BJ (cell line): ENCODE data around the gene NPY4R. TPM values are rescaled to one million over a fixed set of nuclear protein-coding genes. Genes with fewer than 3 reads are reported as not detected.
"Not testable (repeated sequence)": the region's sequence is repeated elsewhere in the genome, so short reads cannot be mapped to it uniquely, and the experiment has no call there.

Source experiments
- CTCF ChIA-PET: fragments of 350-600 bp; formaldehyde crosslinking; extraction: SDS; loops from one replicate; lab custom pipeline; 2021; ENCODE audit warnings: antibody characterized with exemption, inconsistent platforms; lab: Yijun Ruan, JAX
- POLR2A ChIA-PET: fragments of 300-600 bp; sonication (Branson Sonifier 250); formaldehyde crosslinking; extraction: SDS; loops from one replicate; lab custom pipeline; 2021; ENCODE audit warnings: antibody characterized with exemption; lab: Charles Lee
- DNase-seq: peaks from one replicate; pipeline ENCODE4 v3.0.0-alpha.2; 2011; ENCODE audit warnings: low read depth
- H3K27me3 ChIP-seq: 2 replicates; pipeline ENCODE4 v1.6.0; 2011; ENCODE audit warnings: low read length; ENCODE audit not compliant: control insufficient read depth, insufficient read depth
- H3K36me3 ChIP-seq: 2 replicates; pipeline ENCODE4 v1.5.1; 2011; ENCODE audit warnings: low read length; ENCODE audit not compliant: control insufficient read depth, insufficient read depth
- H3K4me3 ChIP-seq: 2 replicates; pipeline ENCODE4 v1.5.1; 2011; ENCODE audit warnings: low read depth, mild to moderate bottlenecking, control low read depth, low read length
- polyA plus RNA-seq: library from polyadenylated mRNA; depleted of rRNA; stranded (reverse); fragments of >200 nt; gene quantifications from 2 replicates; pipeline ENCODE4 v1.2.3, GENCODE V29; 2011

The NPY4R gene
- polyA plus RNA-seq, 1 experiment = 0.21 TPM

DNA sequence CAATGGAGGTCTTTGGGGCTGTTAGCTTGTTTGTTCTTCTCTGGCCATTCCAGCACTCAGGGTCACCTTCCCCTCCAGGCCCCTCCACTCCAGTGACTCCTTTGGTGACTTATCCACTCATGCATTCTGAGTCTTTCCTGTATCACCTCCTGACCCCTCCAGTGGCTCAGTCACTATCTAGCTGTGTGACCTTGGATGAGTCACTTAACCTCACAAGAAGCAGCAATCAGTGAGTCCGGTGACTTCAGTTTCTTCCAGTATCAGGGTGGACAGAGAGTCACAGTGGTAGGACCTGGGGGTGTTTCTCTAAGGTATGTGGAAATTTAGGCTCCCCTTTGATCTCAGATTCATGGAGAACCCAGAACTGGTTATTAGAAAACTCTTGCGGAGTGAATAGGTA lies 9.8 kb downstream of the NPY4R start:
- H3K27me3 ChIP-seq, POLR2A ChIA-PET, CTCF ChIA-PET: not testable (repeated sequence)

DNA sequence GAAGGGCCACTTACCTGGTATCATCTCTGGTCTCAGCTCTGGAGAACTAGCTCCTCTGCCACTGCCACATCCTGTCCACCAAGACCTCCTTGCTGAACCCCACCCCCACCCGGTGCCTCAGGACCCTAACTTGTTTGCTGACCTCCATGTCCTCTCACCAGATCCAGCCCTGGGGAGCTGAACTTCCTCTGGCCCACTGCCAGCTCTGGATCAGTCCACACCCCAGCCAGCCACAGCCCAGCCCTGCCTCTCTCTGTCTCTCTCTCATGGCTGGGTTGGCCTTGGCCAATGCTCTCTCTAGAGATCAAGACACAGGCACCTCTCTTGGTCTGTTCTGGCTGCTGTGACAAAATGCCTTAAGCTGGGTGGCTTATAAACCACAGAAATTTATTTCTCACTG lies 14.4 kb downstream of the NPY4R start:
- POLR2A ChIA-PET, CTCF ChIA-PET: not testable (repeated sequence)

More for the DNA sequence above, 9.8 kb downstream of the NPY4R start:
- not testable (repeated sequence) for H3K36me3 ChIP-seq, H3K4me3 ChIP-seq, DNase-seq

DNA sequence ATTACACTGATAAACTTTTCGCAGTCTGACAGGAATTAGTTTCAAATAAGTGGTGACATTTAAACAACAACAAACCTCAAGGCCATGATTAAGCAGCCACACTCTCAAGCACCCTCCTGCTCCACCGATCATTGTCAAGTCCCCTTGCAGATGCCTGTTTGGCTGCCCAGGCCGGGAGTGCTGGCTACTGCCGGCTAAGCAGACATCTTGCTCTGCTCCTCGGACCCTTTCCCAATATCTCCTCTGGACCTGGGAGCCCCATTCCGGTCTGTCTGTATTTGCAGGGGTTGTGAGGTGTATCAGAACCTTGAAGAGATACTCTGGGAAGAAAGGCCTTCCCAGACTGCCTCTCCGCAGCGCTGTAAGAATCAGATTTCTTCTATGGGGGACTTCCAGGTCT lies 14.9 kb downstream of the NPY4R start:
- H3K4me3 ChIP-seq, DNase-seq, POLR2A ChIA-PET, CTCF ChIA-PET, H3K36me3 ChIP-seq, H3K27me3 ChIP-seq: not testable (repeated sequence)

More for the DNA sequence above, 14.4 kb downstream of the NPY4R start:
- not testable (repeated sequence) for H3K27me3 ChIP-seq, H3K4me3 ChIP-seq, DNase-seq, H3K36me3 ChIP-seq

DNA sequence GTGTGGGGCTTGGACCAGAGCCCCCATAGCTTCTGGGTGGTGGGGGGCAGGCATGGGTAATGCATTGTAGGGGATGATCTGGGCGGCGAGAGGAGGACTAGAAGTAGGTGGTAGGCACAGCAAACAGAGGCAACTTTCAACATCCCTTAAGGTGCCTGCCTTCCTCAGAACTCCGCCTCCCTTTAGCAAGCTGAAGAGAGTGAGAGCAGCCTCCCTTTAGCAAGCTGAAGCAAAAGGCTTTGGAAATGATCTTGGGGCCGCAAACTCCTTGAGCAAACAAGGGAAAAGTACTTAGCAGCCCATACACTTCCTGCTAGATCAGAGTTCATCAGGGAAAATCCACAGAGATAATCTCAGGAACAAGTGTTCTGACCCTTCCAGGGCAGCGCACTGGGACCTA lies 18.3 kb downstream of the NPY4R start:
- H3K36me3 ChIP-seq, H3K27me3 ChIP-seq, DNase-seq, POLR2A ChIA-PET, CTCF ChIA-PET, H3K4me3 ChIP-seq: not testable (repeated sequence)

DNA sequence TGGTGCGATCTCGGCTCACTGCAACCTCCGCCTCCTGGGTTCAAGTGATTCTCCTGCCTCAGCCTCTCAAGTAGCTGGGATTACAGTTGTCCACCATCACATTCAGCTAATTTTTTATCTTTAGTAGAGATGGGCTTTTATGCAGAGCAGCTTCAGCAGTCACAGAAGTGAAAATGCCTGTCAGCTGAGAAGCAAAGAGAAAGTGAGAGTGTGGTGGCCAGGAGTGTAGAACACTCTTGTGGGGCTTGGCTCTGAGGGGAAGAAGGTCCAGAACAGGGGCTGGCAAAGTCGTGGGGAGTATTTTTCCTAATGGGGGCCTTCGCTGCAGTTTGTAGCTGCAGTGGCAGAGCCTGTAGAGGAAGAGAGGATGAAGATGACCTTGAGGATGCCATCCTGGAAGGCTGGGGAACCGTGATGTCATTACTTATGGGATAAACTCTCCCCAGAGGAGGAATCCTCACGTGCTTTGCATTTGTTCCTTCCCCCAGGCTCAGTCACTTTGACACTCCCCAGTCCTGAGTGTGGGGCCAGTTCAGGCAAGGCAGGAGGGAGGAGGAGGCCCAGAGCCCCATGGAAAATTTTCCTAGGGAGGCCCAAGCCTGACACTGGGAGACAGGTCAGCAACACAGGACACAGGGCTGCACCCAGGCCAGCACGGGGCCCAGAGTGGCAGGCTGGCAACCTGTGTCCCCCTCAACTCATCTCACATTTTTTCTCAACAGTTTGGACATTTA lies 20.2 kb downstream of the NPY4R start:
- CTCF ChIA-PET, POLR2A ChIA-PET, DNase-seq: not testable (repeated sequence)

DNA sequence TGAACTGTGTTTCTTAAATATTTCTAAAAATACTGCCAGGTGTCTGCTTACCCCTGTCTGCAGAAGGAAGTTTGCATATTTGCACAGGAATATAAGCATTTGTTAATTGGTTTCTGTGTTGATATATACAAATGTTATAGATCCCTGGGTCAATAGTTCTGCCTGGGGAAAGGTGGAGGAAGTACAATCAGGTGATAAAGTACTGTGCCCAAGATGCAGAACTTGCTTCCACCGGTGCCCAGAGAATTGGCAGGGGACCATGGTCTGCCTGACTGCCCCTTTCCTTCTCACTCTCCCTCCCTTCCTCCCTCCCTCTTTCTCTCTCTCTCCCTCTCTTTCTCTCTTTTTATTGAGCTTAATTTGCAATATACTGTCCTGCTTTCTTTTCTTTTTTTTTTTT lies 22.3 kb downstream of the NPY4R start:
- H3K36me3 ChIP-seq, POLR2A ChIA-PET, CTCF ChIA-PET, H3K4me3 ChIP-seq, DNase-seq, H3K27me3 ChIP-seq: not testable (repeated sequence)

More for the DNA sequence above, 20.2 kb downstream of the NPY4R start:
- not testable (repeated sequence) for H3K36me3 ChIP-seq, H3K27me3 ChIP-seq, H3K4me3 ChIP-seq

DNA sequence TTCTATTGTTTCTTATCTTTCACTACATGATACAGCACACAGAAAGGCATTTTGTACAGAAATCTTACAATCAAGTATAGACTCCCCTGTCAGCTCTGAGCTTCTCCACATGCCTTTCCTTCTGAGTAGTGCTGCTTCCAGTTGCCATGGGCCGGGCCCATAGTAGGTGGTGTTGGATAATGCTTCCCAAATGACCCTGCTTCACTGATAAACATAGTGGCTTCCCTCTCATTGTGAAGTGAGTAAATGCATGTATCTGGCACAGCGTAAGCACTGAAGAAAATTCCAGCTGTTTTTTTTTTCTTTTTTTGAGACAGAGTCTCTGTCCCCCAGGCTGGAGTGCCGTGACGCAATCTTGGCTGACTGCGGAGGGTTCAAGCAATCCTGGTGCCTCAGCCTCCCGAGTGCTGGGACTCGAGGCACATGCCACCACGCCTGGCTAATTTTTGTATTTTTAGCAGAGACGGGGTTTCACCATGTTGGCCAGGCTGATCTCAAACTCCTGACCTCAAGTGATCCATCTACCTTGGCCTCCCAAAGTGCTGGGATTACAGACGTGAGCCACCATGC lies 23.0 kb downstream of the NPY4R start:
- H3K27me3 ChIP-seq, DNase-seq, CTCF ChIA-PET, H3K36me3 ChIP-seq, POLR2A ChIA-PET, H3K4me3 ChIP-seq: not testable (repeated sequence)

DNA sequence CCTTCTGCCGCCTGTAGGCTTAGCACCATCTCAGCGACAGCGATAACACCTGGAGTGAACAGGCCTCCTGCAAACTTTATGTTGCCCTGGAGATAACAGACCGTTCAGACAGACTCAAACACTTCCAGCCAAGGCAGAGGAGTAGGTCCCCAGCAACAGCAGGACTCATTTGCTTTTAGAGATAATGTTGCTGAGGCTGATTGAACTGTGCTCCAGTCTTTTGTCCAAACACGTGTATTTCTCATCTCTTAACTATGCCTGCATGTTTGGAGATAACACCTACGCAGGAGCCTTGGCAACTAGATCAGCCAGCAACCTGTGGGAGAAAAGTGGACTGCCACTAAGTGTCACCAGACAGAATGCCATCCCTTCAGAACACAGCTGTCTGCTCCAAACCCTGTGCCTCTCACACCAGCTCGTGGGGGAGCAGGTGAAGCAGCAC lies 23.9 kb downstream of the NPY4R start:
- H3K4me3 ChIP-seq, DNase-seq, H3K27me3 ChIP-seq, POLR2A ChIA-PET, CTCF ChIA-PET, H3K36me3 ChIP-seq: not testable (repeated sequence)

DNA sequence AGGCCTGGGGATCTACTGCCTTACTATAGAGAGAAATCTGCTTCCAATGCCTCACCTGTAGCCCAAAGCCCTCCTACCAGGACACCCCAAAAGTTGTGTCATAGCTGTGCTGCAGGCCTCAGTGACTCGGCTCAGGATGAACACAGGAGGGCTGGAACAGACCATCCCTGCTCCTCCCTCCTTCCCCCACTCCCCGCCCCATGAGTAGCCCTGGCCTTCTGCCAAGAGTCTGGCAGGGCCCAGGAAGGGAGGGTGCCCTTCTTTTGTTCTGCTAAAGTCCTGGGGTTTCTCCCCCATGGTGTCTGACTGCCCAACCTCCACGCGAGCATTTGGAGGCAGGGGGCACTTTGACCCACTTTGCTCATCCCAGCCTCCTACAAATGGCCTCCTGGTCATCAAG lies 24.8 kb downstream of the NPY4R start:
- CTCF ChIA-PET = not testable (repeated sequence)

DNA sequence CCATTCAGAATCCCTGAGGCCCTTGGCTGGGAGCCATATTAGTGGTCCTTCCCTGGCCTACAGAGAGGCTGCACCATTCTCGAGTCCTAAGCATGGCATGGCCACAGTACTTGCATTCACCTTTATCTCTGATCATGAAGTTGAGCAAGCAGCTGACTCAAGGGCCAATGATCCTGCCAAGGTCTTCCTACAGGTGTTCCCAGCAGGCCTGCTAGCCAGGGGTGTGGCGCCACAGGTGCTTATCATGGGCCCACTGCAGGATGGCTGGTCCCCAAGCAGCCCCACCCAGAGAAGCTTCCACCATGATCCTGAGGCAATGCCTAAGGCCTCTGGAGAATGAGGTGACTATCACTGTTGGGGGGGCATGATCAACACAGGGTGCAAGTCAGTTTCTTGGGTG lies 42.2 kb downstream of the NPY4R start:
- CTCF ChIA-PET, H3K4me3 ChIP-seq, DNase-seq, H3K36me3 ChIP-seq, POLR2A ChIA-PET, H3K27me3 ChIP-seq: not testable (repeated sequence)

More for the DNA sequence above, 24.8 kb downstream of the NPY4R start:
- H3K27me3 ChIP-seq, H3K4me3 ChIP-seq, H3K36me3 ChIP-seq, POLR2A ChIA-PET, DNase-seq: not testable (repeated sequence)

DNA sequence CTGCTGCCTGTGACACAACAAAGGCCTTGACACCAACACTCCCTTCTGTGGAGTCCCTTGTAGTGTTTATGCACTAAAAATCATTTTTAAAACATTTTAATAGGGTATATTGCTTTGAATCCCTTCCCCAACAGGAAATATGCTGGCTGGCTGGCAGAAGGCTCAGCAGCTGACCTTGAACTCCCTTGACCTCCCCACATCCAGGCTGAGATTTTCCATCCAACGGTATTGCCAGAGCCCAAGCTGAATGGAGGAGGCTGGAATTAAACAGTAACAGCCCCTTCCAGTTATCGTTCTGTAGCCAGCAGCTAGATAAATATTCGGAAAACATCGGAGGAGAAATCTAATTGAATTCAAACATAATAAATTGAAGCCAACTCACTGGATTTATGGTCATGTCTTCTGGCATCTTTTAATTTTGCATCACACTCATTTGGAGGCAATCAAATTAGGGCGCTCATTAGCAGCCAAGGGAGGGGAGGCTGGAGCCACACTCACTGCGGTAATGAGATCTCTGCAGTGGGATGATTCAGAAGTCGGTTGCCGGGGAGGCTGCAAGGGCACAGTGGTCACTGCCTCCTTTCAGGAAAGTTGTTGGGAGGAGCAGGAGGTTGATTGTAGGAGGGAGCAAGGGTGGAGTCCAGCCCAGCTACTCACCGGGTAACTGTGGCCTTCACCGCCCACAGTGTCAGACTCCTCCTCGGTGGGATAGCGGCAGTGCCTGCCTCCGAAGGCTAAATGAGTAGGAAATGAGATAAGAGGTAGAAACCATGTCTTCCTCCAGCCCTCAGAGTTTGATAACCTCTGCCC lies 46.0 kb downstream of the NPY4R start:
- POLR2A ChIA-PET, DNase-seq, H3K27me3 ChIP-seq, H3K36me3 ChIP-seq, CTCF ChIA-PET, H3K4me3 ChIP-seq: not testable (repeated sequence)

DNA sequence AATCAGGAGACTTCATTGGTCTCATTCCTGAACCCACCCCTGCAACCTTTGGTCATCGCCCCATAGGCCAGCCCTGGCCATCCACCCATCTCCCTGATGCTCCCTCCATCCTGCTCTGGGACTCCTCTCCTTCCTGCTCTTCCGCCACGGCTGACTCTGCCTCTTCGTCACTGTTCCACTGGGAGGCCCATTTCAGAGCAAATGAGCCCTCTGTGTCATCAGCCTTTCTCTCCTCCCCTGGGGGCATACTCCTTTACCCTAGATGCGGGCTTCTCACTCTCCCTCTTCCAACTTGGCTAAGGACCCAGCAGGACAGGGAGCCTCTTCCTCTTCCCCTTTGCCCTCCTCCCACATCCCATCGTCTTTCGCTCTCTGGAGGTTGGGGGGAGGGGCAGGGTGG lies 47.5 kb downstream of the NPY4R start:
- H3K27me3 ChIP-seq, H3K4me3 ChIP-seq, H3K36me3 ChIP-seq, DNase-seq, CTCF ChIA-PET, POLR2A ChIA-PET: not testable (repeated sequence)

DNA sequence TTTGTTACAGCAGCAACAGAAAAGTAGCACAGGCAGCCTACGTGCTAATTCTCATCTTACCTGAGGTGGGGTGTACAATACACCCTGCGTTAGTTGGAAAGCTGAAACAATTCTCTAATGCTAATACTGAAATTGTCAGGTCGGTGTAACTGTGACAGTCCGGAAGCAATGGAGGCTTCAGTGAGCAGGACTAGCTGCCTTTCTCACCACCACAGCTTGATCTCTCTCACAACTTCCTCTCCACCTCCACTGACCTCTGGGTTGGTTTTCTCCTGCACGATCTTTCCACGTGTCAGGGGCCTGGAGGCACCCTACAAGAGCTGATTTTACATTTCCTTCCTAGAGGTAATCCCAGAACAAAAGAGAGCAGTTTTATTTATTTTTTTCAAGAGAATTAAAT lies 50.5 kb downstream of the NPY4R start:
- DNase-seq, H3K27me3 ChIP-seq, H3K36me3 ChIP-seq, H3K4me3 ChIP-seq, CTCF ChIA-PET, POLR2A ChIA-PET: not testable (repeated sequence)
